ENCODE data around the gene NEU2.

The NEU2 gene

GRCh38 chr2:233068762-233069418 is 36.4 kb downstream of the NEU2 start:
- in situ Hi-C loops (cut with HindIII; ENCODE audit: low sequenced_read_pairs), result no loop called here

- in situ Hi-C loops (cut with HindIII; ENCODE audit: low sequenced_read_pairs), result no loop called here
These were observed 40.4 kb downstream of the NEU2 start for GRCh38 chr2:233072838-233073237.

GRCh38 chr2:233074106-233074505 is 41.6 kb downstream of the NEU2 start:
- in situ Hi-C loops (cut with HindIII; ENCODE audit: low sequenced_read_pairs), result no loop called here

DNA sequence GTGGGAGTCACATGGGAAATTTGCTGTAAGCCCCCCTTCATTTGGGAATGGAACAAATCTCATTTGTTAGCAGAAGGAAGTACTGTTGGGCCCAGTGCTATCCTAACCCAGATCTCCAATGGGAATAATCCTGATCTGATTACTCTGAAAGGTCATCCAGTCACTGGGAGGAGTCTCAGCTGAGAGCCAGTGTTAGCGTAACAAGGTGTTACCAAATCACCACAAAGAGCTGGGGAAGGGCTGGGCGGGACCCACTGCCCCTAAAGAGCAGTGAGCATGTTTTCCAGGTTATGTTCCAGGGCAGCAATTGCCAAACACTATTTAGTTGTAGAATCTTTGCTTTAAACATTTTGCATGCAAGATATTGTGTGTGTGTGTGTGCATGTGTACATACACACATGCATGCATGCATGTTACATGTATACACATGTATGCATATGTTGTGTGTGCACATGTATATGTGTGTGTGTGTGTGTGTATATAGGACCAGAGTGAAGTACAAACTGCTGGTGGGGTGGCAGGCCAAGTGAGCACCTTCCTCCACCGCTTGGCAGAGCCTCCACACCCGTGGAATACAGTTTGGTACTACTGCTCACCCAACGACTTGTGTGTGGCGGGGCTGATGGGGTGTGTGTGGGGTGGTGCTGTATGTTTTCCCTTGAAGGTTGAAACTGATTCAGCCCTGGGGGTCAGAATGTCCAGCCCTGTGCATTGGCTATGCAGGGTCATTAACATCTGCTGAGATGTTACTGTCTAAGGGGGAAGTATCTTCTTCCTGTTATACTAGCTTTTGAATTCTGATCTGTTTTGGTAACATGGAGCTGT is 42.9 kb downstream of the NEU2 start:
- in situ Hi-C loops (cut with HindIII; ENCODE audit: low sequenced_read_pairs), result loop anchor here (25.0 kb wide), 1 partner anchor 162 kb away; no protein-coding TSS in a partner anchor

GRCh38 chr2:233075966-233076339 is 43.5 kb downstream of the NEU2 start:
- in situ Hi-C loops (cut with HindIII; ENCODE audit: low sequenced_read_pairs), result loop anchor here (25.0 kb wide), 1 partner anchor 161 kb away; no protein-coding TSS in a partner anchor

GRCh38 chr2:233076749-233077148 is 44.3 kb downstream of the NEU2 start:
- in situ Hi-C loops (cut with HindIII; ENCODE audit: low sequenced_read_pairs), result loop anchor here (25.0 kb wide), 1 partner anchor 161 kb away; no protein-coding TSS in a partner anchor

- in situ Hi-C loops (cut with HindIII; ENCODE audit: low sequenced_read_pairs), result loop anchor here (25.0 kb wide), 1 partner anchor 158 kb away; no protein-coding TSS in a partner anchor
These were observed 47.0 kb downstream of the NEU2 start for GRCh38 chr2:233079473-233079877.

- in situ Hi-C loops (cut with HindIII; ENCODE audit: low sequenced_read_pairs), result loop anchor here (5.0 to 25.0 kb wide), 3 partner anchors 68 to 157 kb away; partner anchors contain the start of gene NGEF
These were observed 47.7 kb downstream of the NEU2 start for GRCh38 chr2:233079953-233080835.

GRCh38 chr2:233080836-233081229 is 48.4 kb downstream of the NEU2 start:
- in situ Hi-C loops (cut with HindIII; ENCODE audit: low sequenced_read_pairs), result loop anchor here (5.0 to 25.0 kb wide), 3 partner anchors 69 to 156 kb away; partner anchors contain the start of gene NGEF

- in situ Hi-C loops (cut with HindIII; ENCODE audit: low sequenced_read_pairs), result loop anchor here (5.0 to 25.0 kb wide), 3 partner anchors 69 to 156 kb away; partner anchors contain the start of gene NGEF
These were observed 48.8 kb downstream of the NEU2 start for GRCh38 chr2:233081232-233081730.

DNA sequence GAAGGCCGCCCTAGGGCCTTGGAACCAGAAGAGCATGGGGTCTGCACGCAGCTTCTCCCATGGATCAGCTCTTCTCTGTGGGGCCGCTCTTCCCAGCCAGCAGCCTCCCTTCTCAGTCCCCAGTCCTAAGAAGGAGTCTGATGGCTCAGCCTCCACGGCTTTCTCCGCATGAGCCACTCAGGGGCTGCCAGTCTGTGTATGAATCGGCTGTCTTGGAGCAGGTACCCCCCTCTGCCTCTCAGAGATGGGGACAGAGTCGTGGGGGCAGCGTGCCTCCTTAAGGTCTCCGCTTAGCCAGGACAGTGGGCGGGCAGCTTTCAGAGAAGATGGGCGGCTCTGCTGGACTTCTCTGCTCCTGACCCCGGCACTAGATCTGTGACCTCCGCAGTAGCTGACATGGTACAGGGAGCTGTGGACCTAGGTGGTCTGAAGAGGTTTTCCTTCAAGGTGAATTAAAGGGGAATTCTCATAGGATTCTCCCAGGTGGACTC is 49.3 kb downstream of the NEU2 start:
- in situ Hi-C loops (cut with HindIII; ENCODE audit: low sequenced_read_pairs), result loop anchor here (5.0 to 25.0 kb wide), 3 partner anchors 69 to 156 kb away; partner anchors contain the start of gene NGEF

DNA sequence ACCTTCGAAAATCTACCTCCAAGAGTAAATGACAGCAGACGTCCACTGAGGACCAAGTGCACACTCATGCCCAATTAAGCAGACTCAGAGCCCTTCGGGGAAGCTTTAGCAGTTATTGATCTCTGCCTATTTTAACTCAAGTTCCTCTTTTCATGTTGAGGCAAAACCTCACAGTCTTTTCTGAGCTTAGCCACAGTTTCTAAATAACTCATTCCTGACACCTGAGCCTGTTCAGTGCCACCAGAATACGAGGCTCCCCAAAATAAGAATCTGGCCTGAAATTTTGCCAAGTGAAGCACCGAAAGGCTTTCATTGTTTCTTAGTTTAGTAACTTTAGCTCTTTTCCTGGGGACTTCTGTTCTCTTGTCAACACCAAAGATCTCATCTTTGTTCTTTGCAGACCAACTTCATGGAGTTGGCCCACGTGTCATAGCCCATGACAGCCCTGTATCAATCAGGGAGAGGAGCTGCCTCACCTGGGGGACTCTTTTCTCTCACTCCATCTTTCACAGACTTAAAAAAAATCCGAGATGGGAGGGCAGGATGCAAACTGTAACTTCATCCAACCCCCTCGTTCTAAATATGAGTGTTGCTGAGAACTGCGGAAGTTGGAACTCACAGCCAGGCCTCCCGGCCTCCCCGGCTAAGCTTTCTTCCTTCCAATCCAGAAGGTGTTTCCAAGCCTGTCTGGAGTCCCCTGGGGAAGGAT is 49.9 kb downstream of the NEU2 start:
- in situ Hi-C loops (cut with HindIII; ENCODE audit: low sequenced_read_pairs), result loop anchor here (5.0 to 25.0 kb wide), 3 partner anchors 70 to 155 kb away; partner anchors contain the start of gene NGEF

DNA sequence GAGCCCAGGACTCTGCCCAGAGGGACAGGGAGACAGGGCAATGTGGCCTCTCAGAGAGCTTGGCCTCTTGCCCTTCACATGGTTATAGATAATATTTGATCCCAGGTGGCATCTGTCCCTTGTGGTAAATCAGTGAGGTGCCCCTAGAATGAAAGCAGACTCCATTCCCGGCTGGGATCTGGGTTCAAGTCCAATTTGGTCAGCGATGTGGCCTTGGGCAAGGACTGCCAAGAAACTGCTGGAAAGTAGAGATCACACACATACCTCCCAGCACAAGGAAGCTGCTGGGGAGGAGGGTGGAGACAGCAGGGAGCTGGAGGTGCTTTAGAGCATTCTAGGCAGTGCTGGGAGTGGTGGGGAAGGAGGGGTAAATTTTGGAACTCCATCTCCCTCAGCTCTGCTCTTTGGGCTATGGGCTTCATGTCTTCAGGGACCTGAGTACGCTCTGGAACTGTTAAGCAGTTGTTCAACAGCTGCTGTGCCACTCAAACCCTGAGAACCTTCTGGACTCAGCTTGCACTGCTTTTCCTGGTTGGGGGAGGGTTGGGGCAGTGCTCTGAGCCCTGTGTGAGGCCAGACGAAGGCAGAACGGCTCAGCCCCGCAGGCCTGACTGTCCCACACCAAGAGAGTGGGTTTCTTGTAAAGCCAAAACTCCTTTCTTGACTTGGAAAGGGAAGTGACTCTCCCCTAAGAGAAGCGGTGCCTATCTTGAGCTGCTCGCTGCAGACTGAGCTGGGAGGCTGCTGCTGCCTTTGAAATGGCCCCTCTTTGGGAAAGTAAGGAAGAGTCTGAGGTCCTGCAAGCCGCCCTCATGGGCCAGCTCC is 50.7 kb downstream of the NEU2 start:
- in situ Hi-C loops (cut with HindIII; ENCODE audit: low sequenced_read_pairs), result loop anchor here (5.0 to 25.0 kb wide), 3 partner anchors 71 to 156 kb away; partner anchors contain the start of gene NGEF

DNA sequence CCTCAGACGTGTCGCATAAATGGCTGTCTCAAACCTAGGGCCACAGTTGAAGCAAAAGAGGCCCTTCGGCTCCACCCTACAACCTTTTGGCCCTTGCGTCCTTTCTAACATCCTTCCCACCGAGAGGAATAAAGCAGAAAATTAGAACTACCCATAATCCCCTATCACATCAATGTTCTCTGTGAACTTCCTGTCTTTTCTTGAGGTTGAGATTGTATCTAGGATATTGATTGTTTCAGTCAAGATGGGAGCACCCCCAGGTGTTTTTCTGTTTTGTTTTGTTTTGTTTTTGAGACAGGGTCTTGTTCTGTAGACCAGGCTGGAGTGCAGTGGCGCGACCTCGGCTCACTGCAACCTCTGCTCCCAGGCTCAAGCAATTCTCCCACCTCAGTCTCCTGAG is 51.3 kb downstream of the NEU2 start:
- in situ Hi-C loops (cut with HindIII; ENCODE audit: low sequenced_read_pairs), result loop anchor here (5.0 to 25.0 kb wide), 3 partner anchors 71 to 156 kb away; partner anchors contain the start of gene NGEF

GRCh38 chr2:233084488-233084887 is 52.0 kb downstream of the NEU2 start:
- in situ Hi-C loops (cut with HindIII; ENCODE audit: low sequenced_read_pairs), result loop anchor here (5.0 to 25.0 kb wide), 3 partner anchors 72 to 157 kb away; partner anchors contain the start of gene NGEF

Measured in endothelial cell of hepatic sinusoid (primary cell).